BJ (cell line): ENCODE measurements around the gene NUBP1. TPM values are rescaled to one million over a fixed set of nuclear protein-coding genes. Genes with fewer than 3 reads are reported as not detected.
A peak's percentile ranks its signal among the peaks of the same experiment; 100 is the strongest.
"Not testable (repeated sequence)": the region's sequence is repeated elsewhere in the genome, so short reads cannot be mapped to it uniquely, and the experiment has no call there.

ENCODE experiments used
- CTCF ChIA-PET: fragments of 350-600 bp; formaldehyde crosslinking; extraction: SDS; loops from one replicate; lab custom pipeline; 2021; ENCODE audit warnings: antibody characterized with exemption, inconsistent platforms; lab: Yijun Ruan, JAX
- POLR2A ChIA-PET: fragments of 300-600 bp; sonication (Branson Sonifier 250); formaldehyde crosslinking; extraction: SDS; loops from one replicate; lab custom pipeline; 2021; ENCODE audit warnings: antibody characterized with exemption; lab: Charles Lee
- DNase-seq: peaks from one replicate; pipeline ENCODE4 v3.0.0-alpha.2; 2011; ENCODE audit warnings: low read depth
- H3K27me3 ChIP-seq: 2 replicates; pipeline ENCODE4 v1.6.0; 2011; ENCODE audit warnings: low read length; ENCODE audit not compliant: control insufficient read depth, insufficient read depth
- H3K36me3 ChIP-seq: 2 replicates; pipeline ENCODE4 v1.5.1; 2011; ENCODE audit warnings: low read length; ENCODE audit not compliant: control insufficient read depth, insufficient read depth
- H3K4me3 ChIP-seq: 2 replicates; pipeline ENCODE4 v1.5.1; 2011; ENCODE audit warnings: low read depth, mild to moderate bottlenecking, control low read depth, low read length
- CTCF ChIP-seq: IDR thresholded peaks from 2 replicates; pipeline ENCODE4 v1.5.1; 2011; ENCODE audit warnings: low read depth, mild to moderate bottlenecking, control low read depth, inconsistent platforms, low read length, moderate library complexity; ENCODE audit not compliant: insufficient read depth
- polyA plus RNA-seq: library from polyadenylated mRNA; depleted of rRNA; stranded (reverse); fragments of >200 nt; gene quantifications from 2 replicates; pipeline ENCODE4 v1.2.3, GENCODE V29; 2011

The NUBP1 gene
- polyA plus RNA-seq, 1 experiment, result 35.8 TPM

GRCh38 chr16:10737068-10737625 lies 6.5 kb upstream of the NUBP1 start:
- POLR2A ChIA-PET, result no interaction called here
- CTCF ChIA-PET, result interaction anchor here (0.7 to 7.7 kb wide), 18 partner anchors 11 to 481 kb away, joined by 3 to 83 read pairs (median 4); partner anchors contain the start of gene EMP2
- no peak overlapping the region for H3K4me3 ChIP-seq

GRCh38 chr16:10738231-10739077 lies 5.2 kb upstream of the NUBP1 start:
- no peak overlapping the region for H3K4me3 ChIP-seq
- no peaks in the 10 kb centered on the region for H3K36me3 ChIP-seq
- TF ChIP-seq CTCF, result no peak
- no peaks in the 10 kb centered on the region for H3K27me3 ChIP-seq
- ChIA-PET POLR2A (no interaction called here), CTCF (interaction anchor here (0.6 to 7.7 kb wide), 13 partner anchors 10 to 491 kb away, joined by 3 to 83 read pairs (median 4); partner anchors contain the start of gene EMP2)
- no peak for DNase-seq

More at GRCh38 chr16:10737068-10737625, 6.5 kb upstream of the NUBP1 start:
- no peaks in the 10 kb centered on the region for H3K36me3 ChIP-seq
- H3K27me3 ChIP-seq, result no peaks in the 10 kb centered on the region
- no peak for DNase-seq
- TF ChIP-seq CTCF, result peak; percentile 85

- DNase-seq, result no peak
- Histone ChIP-seq H3K4me3 (no peak overlapping the region), H3K36me3 (no peaks in the 10 kb centered on the region), H3K27me3 (no peaks in the 10 kb centered on the region)
- TF ChIP-seq CTCF, result no peak
- CTCF ChIA-PET, result interaction anchor here (4.5 to 7.7 kb wide), 3 partner anchors 218 to 230 kb away, joined by 26 to 83 read pairs (median 73); no protein-coding TSS in a partner anchor
- POLR2A ChIA-PET, result no interaction called here
Measured at GRCh38 chr16:10740000-10740844, 3.4 kb upstream of the NUBP1 start.

GRCh38 chr16:10740845-10741208 lies 2.8 kb upstream of the NUBP1 start:
- TF ChIP-seq CTCF, result no peak
- H3K27me3 ChIP-seq, result no peaks in the 10 kb centered on the region
- H3K36me3 ChIP-seq, result no peaks in the 10 kb centered on the region
- DNase-seq, result no peak
- CTCF ChIA-PET, result interaction anchor here (6.2 to 7.7 kb wide), 2 partner anchors 218 to 226 kb away, joined by 73 to 83 read pairs; no protein-coding TSS in a partner anchor
- no peak overlapping the region for H3K4me3 ChIP-seq
- POLR2A ChIA-PET, result no interaction called here

- H3K27me3 ChIP-seq, H3K4me3 ChIP-seq, POLR2A ChIA-PET, DNase-seq, H3K36me3 ChIP-seq: not testable (repeated sequence)
- CTCF ChIA-PET, result interaction anchor here (6.2 to 7.7 kb wide), 2 partner anchors 219 to 226 kb away, joined by 73 to 83 read pairs; no protein-coding TSS in a partner anchor
Measured at GRCh38 chr16:10741249-10741648, 2.4 kb upstream of the NUBP1 start.
